ENCODE results near the gene PRELID2. TPM values are rescaled to one million over a fixed set of nuclear protein-coding genes. Genes with fewer than 3 reads are reported as not detected.

The PRELID2 gene
- total RNA-seq, 1 donor from 2014 or later: 41.2 TPM

Other genes starting within 250 kb of the PRELID2 start
- 9.6 TPM for gene GRXCR2, start 37.7 kb upstream of the PRELID2 start, total RNA-seq
- gene SH3RF2, start 101.2 kb upstream of the PRELID2 start, total RNA-seq: 309 TPM